GM08714 (cell line): ENCODE data around the gene PKMYT1.

Experiments
- H3K4me3 ChIP-seq: fragments of 200-500 bp; sonication (Bioruptor generic); 2 replicates; pipeline ENCODE4 v1.5.1; 2014; ENCODE audit warnings: mild to moderate bottlenecking, low read length, inconsistent platforms
- ZNF274 ChIP-seq: IDR thresholded peaks from 2 replicates; pipeline ENCODE4 v1.6.1; 2012; ENCODE audit warnings: mild to moderate bottlenecking, low read depth, low read length

The PKMYT1 gene

DNA sequence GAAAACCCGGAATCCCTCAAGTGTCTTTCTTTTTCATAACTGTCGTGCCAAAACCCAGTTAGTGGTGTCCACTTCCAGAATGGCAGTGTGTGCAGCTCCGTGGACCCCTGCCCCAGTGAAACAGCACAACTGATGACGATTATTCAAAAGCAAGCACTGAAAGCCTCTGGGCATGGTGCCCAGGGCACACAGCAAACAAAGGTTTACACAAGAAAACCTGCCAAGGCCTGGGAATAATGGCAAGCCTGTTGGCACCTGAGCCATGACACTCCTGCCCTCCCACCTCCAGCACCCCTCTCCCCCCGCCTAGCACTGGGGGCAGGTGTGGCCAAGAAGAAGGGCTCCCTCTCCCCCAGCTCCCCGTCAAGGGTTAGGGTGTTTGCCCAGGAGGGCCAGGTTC lies 2.8 kb downstream of the PKMYT1 start:
- no peak overlapping the region for H3K4me3 ChIP-seq
- TF ChIP-seq ZNF274, result no peak

DNA sequence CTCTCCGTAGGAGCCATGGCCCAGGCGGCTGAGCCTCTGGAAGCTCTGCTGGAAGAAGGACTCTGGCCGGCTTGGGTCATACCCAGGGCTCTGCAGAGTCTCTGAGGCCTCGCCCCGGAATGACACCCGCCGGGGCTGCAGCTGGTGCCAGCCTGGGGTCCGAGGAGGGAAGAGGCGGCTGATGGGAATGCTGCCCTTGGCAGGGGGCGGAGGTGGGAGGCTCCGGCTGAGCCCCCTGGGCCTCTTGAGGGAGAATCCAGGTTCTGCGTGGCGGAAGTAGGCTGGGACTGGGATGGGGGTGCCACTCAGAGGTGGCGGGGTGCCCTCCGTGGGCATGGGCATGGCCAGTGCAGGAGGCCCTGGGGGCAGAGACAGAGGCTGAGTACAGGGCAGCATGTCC lies 3.6 kb downstream of the PKMYT1 start:
- H3K4me3 ChIP-seq, result no peak overlapping the region
- TF ChIP-seq ZNF274, result no peak

DNA sequence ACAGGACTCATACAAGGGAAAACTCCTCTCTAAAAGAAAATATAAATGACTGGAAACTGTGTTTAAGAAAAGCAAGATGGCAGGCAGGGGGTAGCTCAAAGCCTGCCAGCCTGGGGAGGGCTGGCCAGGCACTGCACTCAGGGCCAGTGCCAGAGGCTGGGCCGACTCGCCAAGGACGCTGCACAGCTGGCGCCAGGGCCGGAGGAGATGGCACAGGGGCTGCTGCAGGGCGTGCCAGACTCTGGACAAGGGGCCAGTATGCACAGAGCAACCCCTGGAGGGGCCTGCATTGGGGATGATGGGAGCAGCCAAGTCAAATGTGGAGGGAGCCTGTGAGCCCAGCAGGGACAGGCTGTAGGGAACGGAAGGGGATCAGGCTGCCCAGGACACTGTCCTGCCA lies 4.0 kb downstream of the PKMYT1 start:
- H3K4me3 ChIP-seq, result no peak overlapping the region
- no peak for TF ChIP-seq ZNF274

GRCh38 chr16:2975161-2975795 lies 5.0 kb downstream of the PKMYT1 start:
- no peak for TF ChIP-seq ZNF274
- H3K4me3 ChIP-seq, result no peak overlapping the region

GRCh38 chr16:2974319-2975056 lies 5.8 kb downstream of the PKMYT1 start:
- no peak overlapping the region for H3K4me3 ChIP-seq
- no peak for TF ChIP-seq ZNF274

- H3K4me3 ChIP-seq, result no peak overlapping the region
- no peak for TF ChIP-seq ZNF274
Measured at GRCh38 chr16:2973605-2974318, 6.5 kb downstream of the PKMYT1 start.

GRCh38 chr16:2973093-2973492 lies 7.2 kb downstream of the PKMYT1 start:
- H3K4me3 ChIP-seq, result no peak overlapping the region

GRCh38 chr16:2971985-2972784 lies 8.1 kb downstream of the PKMYT1 start:
- no peak for TF ChIP-seq ZNF274
- H3K4me3 ChIP-seq, result no peak overlapping the region

More at GRCh38 chr16:2973093-2973492, 7.2 kb downstream of the PKMYT1 start:
- no peak for TF ChIP-seq ZNF274

- TF ChIP-seq ZNF274, result no peak
- H3K4me3 ChIP-seq, result no peak overlapping the region; the same call in 1 of the 2 replicates
Measured at GRCh38 chr16:2971134-2971984, 8.9 kb downstream of the PKMYT1 start.

DNA sequence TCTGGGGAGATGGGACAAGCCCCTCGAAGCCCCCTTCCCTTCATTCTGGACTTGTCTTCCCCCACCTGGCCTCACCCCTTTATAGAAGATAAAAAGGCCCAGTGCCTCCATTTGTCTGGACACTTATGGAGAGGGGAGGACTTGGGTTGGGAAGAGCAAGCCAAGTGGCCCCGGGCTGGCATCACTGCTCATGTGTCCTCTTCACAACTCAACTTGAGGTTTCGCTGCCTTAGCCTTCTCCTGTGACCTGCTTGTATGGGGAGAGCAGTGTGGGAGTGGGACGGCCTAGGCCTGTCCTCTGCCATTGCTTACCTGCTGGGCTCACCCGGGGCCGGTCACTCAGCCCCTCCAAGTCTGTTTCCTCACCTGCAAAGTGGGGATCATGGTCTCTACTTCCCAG lies 9.7 kb downstream of the PKMYT1 start:
- peak overlapping the region; percentile 87; the same call in 1 of the 2 replicates for H3K4me3 ChIP-seq
- TF ChIP-seq ZNF274, result no peak

- TF ChIP-seq ZNF274, result no peak
- peak overlapping the region; percentile 87 for H3K4me3 ChIP-seq
Measured at GRCh38 chr16:2969545-2970521, 10.4 kb downstream of the PKMYT1 start.
